Anterior cingulate cortex (tissue), 58 donors: Measurements from ENCODE around the gene LRRK1.

Source experiments
- DNase-seq, 58 donors: peaks; one replicate each; lab custom pipeline; 2025; lab: John Stamatoyannopoulos, UW

LRRK1 gene

GRCh38 chr15:101018450-101018849 is 99.3 kb downstream of the LRRK1 start:
- no peak for DNase-seq

- no peak for DNase-seq
Observed at GRCh38 chr15:101019366-101019896, 100.3 kb downstream of the LRRK1 start.

GRCh38 chr15:101020451-101020850 is 101.3 kb downstream of the LRRK1 start:
- DNase-seq = no peak

GRCh38 chr15:101020945-101021344 is 101.8 kb downstream of the LRRK1 start:
- peak in 1 of 58 donors; percentile 3 for DNase-seq

- DNase-seq = no peak
Observed at GRCh38 chr15:101022306-101022705, 103.1 kb downstream of the LRRK1 start.

GRCh38 chr15:101022876-101023275 is 103.7 kb downstream of the LRRK1 start:
- no peak for DNase-seq

GRCh38 chr15:101023501-101024072 is 104.4 kb downstream of the LRRK1 start:
- peak in 9 of 58 donors; percentile 14 to 60 (median 32) for DNase-seq

- peak in 7 of 58 donors; percentile 11 to 56 (median 38) for DNase-seq
Observed at GRCh38 chr15:101024073-101024695, 105.0 kb downstream of the LRRK1 start.

- DNase-seq = no peak
Observed at GRCh38 chr15:101024706-101025500, 105.7 kb downstream of the LRRK1 start.

GRCh38 chr15:101025501-101025885 is 106.3 kb downstream of the LRRK1 start:
- no peak for DNase-seq

- DNase-seq = no peak
Observed at GRCh38 chr15:101025896-101026631, 106.9 kb downstream of the LRRK1 start.

GRCh38 chr15:101026656-101027272 is 107.6 kb downstream of the LRRK1 start:
- DNase-seq = no peak

GRCh38 chr15:101027273-101027901 is 108.2 kb downstream of the LRRK1 start:
- no peak for DNase-seq

- DNase-seq = no peak
Observed at GRCh38 chr15:101027920-101028319, 108.8 kb downstream of the LRRK1 start.

- no peak for DNase-seq
Observed at GRCh38 chr15:101028321-101028720, 109.2 kb downstream of the LRRK1 start.

GRCh38 chr15:101028772-101029438 is 109.7 kb downstream of the LRRK1 start:
- no peak for DNase-seq

- DNase-seq = no peak
Observed at GRCh38 chr15:101029971-101030661, 111.0 kb downstream of the LRRK1 start.

GRCh38 chr15:101031213-101031612 is 112.1 kb downstream of the LRRK1 start:
- no peak for DNase-seq

GRCh38 chr15:101033801-101034200 is 114.6 kb downstream of the LRRK1 start:
- DNase-seq = no peak
